ENCODE results near the gene CADM4.
"Not testable (repeated sequence)": the region's sequence is repeated elsewhere in the genome, so short reads cannot be mapped to it uniquely, and the experiment has no call there.

The CADM4 gene, protein sequence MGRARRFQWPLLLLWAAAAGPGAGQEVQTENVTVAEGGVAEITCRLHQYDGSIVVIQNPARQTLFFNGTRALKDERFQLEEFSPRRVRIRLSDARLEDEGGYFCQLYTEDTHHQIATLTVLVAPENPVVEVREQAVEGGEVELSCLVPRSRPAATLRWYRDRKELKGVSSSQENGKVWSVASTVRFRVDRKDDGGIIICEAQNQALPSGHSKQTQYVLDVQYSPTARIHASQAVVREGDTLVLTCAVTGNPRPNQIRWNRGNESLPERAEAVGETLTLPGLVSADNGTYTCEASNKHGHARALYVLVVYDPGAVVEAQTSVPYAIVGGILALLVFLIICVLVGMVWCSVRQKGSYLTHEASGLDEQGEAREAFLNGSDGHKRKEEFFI

DNA sequence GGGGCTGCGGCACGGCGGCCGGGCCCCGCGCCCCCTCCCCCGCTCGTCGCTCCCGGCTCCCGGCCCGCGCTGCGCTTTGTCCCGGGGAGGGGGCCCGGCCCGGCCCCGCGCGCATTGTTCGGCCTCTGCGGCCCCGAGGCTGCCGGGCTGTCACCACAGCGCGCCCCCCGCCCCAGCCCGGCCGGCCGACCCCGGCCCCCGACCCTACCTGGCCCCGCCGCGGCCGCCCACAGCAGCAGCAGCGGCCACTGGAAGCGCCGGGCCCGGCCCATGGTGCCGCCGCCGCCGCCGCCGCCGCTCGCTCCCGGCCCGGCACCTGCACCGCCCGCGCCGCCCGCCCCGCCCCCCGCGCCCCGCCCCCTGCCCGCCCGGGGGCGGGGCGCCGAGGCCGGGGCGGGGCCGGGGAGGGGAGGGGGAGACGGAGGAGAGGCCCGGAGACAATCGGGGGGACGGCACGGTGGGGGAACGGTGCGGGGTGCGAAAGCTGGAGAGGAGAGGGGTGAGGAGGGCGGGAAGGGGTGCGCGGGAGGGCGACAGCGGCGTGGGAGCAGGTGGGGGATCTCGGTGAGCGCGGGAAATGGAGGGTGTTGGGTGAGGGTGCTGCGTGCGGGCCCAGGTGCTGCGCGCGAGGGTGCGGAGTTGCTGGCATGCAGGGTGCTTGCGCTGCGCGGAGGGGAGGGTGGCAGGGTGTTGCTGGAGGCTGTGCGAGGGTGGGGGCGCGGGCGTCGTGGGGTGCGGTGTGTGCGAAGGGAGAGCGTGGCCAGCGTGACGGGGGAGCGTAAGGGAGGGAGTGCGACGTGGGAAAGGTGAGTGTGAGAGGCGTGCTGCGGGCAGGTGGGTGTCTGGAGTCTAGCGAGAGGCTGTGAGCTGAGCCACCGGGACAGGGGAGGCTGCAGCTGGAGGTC, at the start of gene CADM4:
CADM4 (minus strand) TSS at position 332 of the 905 bp plus-strand sequence; CDS start at position 272, 60 bp downstream.
- no peak for FAIRE-seq
- no peak for DNase-seq (ENCODE audit: low spot score)

DNA sequence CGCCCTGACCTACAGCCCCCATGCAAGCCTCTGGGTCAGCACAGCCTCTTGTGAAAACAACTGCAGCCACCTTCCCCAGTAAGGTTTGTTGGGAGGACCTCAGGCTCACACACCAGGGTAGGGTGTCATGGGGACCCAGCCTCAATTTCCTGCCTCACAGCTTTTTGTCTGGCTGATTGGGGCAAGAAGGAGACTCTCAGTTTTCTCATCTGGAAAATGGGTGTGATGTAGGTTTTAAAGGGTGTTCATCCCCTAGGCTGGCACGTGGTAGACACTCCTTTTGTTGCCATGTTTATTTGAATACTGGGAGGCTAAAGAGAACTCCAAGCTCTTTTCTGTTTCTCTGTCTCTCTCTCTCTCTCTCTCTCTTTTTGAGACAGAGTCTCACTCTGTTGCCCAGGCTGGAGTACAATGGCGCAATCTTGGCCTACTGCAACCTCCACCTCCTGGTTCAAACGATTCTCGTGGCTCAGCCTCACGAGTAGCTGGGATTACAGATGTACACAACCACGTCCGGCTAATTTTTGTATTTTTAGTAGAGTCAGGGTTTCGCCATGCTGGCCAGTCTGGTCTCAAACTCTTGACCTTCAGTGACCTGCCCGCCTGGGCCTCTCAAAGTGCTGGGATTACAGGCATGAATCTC, 48.5 kb upstream of the CADM4 start:
- no peak for FAIRE-seq
- no peak for DNase-seq (ENCODE audit: low spot score)

DNA sequence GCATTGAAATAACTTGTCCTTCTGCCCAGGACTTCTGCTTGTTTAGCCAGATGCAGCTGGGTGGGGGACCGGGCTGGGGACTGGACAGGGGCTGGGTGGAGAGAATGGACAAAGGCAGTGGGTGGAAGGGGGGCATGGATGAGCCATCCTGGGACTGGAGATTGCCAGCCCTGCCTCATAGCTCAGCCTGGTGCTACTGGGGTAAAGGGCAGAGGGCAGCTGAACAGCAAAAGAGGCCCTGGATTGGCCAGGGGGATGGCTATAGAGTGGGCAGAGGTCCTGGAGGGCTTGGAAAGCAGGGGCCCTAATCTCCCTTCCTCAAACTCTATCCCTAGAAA, 48.0 kb upstream of the CADM4 start:
- FAIRE-seq (no peak), DNase-seq (ENCODE audit: low spot score) (no peak)

DNA sequence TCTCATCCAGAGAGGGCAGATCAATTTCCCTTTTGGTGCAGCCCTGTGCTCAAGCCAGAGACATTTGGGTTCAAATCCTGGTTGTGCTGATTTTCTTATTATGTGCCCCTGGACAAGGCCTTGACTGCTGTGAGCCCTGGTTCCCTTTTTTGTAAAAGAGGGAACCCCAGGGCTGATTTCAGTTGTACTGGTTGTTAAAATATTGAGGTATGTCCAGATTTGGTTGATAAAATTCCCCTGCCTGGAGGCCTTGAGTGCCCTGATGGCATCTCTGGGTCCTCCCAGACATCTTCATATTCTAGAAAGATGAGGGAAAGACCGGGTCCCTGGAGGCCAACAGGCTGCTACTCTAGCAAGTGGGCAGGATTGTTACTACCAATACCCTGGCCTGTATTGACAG, 44.7 kb upstream of the CADM4 start:
- FAIRE-seq = no peak

DNA sequence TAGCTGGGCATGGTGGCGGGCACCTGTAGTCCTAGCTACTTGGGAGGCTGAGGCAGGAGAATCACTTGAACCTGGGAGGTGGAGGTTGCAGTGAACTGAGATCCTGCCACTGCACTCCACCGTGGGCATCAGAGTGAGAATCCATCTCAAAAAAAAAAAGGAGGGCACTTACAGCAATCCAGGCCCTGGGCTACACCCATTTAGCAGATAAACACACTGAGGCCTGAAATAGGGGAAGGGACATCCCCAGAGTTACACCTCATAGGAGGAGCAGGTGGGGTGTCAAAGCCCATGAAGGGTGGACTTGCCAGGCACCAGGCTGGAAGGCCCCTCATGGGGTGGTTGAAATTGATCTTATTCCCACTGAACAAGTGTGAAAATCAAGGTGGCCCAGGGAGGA, 44.3 kb upstream of the CADM4 start:
- DNase-seq (ENCODE audit: low spot score) = no peak
- no peak for FAIRE-seq

More for the DNA sequence above, 44.7 kb upstream of the CADM4 start:
- no peak for DNase-seq (ENCODE audit: low spot score)

DNA sequence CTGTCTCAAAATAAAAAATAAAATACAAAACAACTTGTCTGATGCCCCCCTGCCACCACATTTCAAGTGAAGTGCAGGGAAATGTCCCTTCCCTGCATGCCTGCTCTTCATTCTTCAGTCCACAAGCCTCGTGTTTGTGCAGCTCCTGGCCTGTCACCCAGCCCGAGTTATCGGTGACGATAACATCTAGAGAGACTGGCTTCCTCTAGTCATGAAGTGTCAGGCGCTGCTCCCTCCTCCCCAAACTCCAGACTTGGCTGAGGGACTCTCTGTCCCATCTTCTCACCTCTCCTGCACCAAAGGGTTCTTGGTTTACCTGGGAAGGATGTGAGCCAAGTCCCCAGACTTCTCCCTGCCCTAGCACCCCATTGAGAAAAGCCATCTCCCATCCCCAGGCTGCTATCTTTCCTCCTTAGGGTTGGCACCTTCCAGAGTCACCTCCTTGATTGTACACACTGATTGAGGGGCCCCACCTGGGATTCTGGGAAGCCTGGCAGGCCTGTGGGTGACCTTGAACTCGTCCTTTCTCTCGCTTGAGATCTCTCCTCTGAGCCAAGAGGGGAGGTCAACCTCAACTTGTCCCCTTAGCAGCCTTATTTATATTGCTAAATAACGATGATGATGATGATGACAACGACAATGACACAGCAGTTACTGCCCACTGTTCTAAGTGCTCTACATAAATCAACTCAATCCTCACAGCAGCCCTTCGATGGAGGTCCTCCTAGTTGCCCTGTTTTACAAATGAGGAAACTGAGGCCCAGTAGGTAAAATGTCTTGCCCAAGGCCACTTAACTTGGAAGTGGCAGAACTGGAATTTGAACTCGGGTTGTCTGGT, 43.4 kb upstream of the CADM4 start:
- FAIRE-seq = no peak
- DNase-seq (ENCODE audit: low spot score) = no peak

DNA sequence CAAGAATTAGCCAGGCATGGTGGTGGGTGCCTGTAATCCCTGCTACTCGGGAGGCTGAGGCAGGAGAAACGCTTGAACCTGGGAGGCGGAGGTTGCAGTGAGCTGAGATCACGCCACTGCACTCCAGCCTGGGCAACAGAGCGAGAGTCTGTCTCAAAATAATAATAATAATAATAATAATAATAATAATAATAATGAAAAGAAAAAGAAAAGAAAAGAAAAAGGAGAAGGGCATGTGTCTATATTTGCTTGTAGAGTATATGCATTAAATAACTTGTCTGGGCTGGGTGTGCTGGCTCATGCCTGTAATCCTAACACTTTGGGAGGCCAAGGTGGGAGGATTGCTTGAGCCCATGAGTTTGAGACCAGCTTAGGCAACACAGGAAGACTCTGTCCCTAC, 42.6 kb upstream of the CADM4 start:
- not testable (repeated sequence) for FAIRE-seq; DNase-seq (ENCODE audit: low spot score)

DNA sequence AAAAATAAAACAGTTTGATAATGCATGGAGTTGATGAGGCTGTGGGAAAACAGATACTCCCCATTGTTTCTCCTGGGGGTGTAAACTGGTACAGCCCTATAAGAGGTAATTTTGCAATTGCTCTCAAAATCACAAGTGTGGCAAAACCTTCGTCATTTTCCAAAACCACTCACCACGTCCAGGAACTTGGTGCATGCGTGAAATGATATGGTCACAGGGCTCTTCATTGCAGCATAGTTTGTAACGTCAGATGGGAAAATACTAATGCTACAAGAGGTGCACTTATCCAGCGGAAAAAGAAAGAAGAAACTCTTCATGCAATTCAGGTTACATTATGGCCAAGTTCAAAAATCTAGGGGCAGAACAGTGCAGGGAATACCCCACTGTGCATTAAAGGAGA, 42.2 kb upstream of the CADM4 start:
- DNase-seq (ENCODE audit: low spot score) (no peak), FAIRE-seq (no peak)

DNA sequence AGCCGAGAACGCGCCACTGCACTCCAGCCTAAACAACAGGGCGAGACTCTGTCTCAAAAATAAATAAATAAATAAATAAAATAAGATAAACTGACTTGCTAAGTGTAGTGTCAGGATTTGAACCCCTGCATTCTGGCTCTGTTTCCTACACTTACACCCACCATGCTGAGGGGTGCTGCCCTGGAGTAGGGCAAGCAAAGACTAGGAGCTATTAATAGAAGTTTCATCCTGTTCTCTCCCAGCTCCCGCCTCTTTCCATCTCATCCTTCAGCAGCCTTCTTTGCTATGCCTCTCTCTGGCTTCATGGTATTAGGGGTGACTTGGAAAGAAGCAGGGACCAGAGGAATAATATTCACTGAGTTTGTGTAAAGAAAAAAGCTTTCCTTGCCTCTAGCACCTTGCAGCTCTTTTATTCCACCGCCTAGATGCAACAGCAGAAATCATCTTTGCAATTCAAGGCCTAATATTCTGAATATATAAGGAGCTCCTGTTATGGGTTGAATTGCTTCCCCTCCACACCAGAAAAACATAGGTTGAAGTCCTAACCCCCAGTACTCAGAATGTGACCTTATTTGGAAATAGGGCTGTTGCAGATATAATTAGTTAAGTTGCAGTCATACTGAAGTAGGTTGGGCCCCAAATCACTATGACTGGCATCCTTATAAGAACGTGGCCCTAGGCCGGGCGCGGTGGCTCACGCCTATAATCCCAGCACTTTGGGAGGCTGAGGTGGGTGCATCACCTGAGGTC, 39.0 kb upstream of the CADM4 start:
- FAIRE-seq = no peak
- DNase-seq (ENCODE audit: low spot score) = no peak

DNA sequence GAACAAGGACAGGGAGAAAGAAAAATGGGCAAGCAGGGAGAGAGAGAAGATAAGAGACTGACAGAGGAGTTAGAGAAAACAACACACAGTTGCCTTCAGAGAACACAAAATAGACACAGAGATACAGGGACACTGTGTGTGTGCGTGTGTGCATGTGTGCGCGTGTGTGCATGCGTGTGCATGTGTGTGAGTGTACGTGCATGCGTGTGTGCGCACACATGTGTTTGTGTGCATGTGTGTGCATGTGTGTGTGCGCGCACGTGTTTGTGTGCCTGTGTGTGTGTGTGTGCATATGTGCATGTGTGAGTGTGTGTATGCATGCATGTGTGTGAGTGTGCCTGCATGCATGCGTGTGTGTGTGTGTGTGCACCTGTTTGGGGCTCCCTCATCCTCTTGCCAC, 36.3 kb upstream of the CADM4 start:
- FAIRE-seq = no peak
- DNase-seq (ENCODE audit: low spot score) = no peak

DNA sequence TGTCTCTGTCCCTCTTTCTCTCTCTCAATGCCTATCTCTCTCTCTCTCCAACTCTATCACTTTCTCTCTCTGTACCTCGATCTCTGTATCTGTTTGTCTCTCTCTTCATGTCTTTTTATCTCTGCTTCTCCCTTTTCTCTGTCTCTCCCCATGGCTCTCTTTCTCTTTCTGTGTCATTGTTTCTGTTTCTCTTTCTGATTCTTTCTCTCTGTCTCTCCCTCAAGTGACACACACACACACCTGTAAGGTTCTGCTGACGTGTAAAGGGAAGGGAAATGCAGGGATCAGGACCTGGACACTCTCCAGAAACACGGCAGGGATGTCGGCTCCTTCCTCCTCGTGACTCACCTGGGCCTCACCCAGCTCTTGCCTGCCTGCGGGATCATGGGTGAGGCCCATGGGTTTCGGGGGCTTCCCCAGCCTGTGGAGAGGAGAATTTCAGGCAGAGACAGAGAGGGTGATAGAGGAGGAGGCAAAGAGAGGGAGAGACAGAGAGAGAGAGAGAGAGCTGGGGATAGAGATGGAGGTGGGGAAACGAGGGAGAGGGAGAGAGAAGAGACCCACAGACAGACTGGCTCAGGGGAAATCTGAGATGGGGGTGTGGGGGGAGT, 35.7 kb upstream of the CADM4 start:
- FAIRE-seq (no peak), DNase-seq (ENCODE audit: low spot score) (peak; percentile 76)

DNA sequence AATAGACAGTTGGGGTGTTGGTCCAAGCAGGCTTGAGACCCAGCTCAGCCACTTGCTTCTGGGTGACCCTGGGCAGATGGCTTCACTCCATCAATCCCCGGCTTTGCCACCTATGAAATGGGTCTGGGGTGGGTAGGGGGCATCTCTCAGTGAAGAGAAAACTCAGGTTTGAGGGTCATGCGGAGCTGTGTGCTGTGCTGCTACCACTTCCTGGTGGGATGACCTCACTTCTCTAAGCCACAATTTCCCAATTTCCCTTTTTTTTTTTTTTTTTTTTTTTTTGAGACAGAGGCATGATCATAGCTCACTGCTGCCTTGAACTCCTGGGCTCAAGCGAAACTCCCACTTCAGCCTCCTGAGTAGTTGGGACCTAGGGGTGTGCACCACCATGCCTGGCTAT, 34.9 kb upstream of the CADM4 start:
- FAIRE-seq (no peak), DNase-seq (ENCODE audit: low spot score) (no peak)

DNA sequence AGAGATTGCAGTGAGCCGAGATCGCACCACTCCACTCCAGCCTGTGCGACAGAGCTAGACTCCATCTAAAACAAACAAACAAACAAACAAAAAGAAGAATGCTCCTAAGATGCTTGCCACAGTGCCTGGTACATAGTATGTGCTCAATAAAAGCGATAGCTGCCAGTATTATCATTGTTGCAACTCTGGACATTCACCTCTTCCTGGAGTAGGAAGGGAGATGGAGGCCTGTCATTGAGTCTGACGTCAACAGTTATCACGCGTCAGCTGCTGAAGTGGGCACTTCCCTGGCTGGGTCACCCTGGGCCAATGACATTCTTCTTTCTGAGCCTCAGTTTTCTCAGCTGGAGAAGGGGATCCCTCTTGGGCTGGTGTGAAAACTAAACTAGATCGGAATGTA, 34.5 kb upstream of the CADM4 start:
- no peak for FAIRE-seq
- no peak for DNase-seq (ENCODE audit: low spot score)

DNA sequence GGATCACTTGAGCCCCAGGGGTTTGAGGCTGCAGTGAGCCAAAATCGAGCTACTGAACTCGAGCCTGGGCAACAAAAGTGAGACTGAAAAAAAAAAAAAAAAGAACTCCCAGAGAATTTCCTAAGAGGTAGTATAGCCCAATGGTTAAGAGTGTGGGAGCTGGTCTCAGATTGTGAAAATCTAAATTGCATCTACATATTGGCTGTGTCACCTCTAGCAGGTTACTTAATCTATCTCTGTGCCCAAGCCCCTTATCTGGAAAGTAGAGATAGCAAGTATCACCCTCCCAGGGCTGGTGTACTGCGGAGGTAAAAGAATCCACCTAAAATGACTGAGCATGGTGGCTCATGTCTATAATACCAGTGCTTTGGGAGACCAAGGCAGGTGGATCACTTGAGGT, 34.0 kb upstream of the CADM4 start:
- FAIRE-seq (no peak), DNase-seq (ENCODE audit: low spot score) (no peak)

DNA sequence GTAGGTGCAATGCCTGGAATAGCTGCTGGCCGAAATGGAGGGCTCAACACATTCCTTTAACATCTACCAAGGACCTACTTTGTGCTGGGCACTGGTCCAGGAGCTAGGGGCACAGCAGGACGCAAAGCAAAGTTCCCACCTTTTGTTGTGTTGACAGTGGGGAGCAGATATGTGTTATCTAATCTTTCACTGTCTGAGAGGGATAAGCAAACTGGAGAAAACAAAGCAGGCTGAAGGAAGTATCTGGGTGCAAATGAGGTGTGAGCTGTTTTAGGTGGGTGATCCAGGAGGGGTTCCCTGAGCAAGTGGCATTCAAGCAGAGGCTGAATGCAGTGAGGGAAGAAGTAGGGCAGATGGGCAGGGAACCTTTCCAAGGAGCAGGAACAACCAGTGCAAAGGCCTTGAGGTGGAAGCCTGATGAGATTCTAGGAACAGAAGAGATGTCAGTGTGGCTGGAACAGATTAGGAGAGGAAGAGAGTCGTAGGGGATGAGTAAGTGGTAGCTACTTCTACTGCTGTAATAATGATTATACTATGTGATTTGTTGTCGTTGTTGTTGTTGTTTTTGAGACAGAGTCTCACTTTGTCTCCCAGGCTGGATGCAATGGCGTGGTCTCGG, 32.5 kb upstream of the CADM4 start:
- FAIRE-seq = no peak
- DNase-seq (ENCODE audit: low spot score) = no peak

DNA sequence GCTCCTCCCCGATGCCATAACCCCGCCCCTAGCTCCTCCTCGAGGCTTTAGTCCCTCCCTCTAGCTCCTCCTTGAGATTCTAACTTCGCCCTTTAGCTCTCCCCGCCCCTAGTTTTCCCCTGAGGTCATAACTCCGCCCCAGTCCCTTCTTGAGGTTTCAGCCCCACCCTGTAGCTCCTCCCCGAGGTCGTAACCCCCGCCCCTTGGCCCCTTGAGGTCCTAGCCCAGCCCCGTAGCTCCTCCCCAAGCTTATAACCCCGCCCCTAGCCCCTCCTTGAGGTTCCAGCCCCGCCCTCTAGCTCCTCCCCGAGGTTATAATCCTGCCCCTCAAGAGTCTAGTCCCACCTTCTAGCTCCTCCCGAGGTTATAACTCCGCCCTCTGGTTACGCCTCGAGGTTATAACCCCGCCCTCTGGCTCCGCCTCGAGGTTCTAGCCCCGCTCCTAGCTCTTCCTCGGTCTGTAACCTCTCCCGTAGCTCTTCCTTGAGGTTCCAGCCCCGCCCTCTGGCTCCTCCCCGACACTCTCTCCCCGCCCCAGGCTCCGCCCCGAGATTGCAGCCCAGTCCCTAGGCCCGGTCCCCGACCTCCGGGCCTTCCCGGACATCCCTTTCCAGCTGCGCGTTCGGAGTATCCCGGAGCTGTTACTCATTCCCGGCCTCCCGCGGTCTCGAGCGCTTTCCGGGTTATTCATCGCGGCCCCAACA, 28.9 kb upstream of the CADM4 start:
- FAIRE-seq (peak; percentile 90), DNase-seq (ENCODE audit: low spot score) (peak; percentile 97)

DNA sequence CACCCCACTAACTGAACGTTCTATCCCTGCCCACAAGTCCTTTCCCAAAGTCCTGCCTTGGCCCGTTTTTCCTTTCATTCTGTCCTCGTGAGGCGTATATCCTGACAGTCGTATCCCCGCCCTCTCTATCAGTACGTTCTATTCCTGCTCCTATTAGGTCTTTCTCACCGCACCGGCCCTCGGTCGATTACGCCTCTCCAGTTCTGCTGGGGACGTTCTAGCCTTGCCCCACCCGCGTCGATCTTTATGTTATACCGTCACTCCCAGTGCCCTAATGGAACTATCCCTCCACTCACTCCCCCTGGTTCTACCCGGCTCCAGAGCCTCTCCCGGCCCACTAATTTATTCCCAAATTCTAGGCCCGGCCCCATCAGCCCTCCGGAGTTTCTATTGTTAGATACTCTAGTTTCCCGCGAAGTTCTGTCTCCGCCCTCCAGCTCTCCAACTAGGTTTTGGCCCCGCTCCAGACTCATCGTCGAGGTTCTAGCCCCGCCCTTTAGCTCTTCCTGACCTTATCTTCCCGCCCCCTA, 28.3 kb upstream of the CADM4 start:
- FAIRE-seq (no peak), DNase-seq (ENCODE audit: low spot score) (no peak)

DNA sequence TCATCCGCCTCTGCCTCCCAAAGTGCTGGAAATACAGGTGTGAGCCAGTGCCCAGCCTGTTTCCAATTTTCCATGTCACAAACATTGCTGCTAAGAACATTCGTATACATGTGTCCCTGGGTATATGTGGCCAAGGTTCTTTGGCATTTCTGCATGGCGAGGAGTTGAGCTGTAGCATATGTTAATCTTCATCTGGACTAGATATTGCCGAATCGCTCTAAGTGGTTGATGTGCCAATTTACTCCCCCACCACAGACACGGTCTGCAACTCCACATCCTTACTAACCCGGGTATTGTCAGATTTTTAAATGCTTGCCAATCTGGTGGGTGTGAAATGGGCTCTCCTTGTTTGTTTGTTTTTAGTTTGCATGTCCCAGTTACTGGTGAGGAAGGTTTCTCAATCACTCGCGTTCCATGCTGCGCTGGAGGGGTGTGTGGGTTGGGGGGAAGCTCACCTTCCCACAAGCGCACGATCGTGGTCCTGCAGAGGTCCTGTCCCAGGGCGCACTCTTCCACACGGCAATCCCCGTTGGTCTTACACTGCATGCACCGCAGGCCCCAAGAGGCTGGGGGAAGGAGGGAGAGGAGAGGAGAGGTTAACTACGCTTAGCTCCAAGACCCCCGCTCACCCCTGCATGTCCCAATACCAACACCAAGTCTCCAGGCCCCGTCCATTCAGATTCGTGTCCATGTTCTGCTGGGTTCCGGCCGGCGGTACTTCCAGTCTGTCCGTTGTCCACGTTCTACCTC, 27.7 kb upstream of the CADM4 start:
- FAIRE-seq (no peak), DNase-seq (ENCODE audit: low spot score) (no peak)

All from RCC 7860 (cell line).